Activated naive CD8-positive, alpha-beta T cell treated with anti-CD3 and anti-CD28 coated beads, Interleukin-2, amount 50 U/mL, for 24 hours (primary cell): ENCODE data around the gene CRB2.
A peak's percentile ranks its signal among the peaks of the same experiment; 100 is the strongest.

Experiments
- ATAC-seq: fragments of 150-1000 bp; cut with Tn5 transposase; one replicate; pipeline ENCODE4 v1.10.0; 2021
- DNase-seq: peaks from one replicate; pipeline ENCODE4 v3.0.0; 2021
- H3K27ac Mint-ChIP-seq: one replicate; pipeline ENCODE4 v1.8.0; 2021; ENCODE audit warnings: mild to moderate bottlenecking, mixed read lengths
- H3K27me3 Mint-ChIP-seq: one replicate; pipeline ENCODE4 v1.8.0; 2021; ENCODE audit warnings: mixed read lengths
- H3K36me3 Mint-ChIP-seq: one replicate; pipeline ENCODE4 v1.8.0; 2021; ENCODE audit warnings: low read depth, mixed read lengths
- H3K4me1 Mint-ChIP-seq: one replicate; pipeline ENCODE4 v1.8.0; 2021; ENCODE audit warnings: mixed read lengths
- H3K4me3 Mint-ChIP-seq: one replicate; pipeline ENCODE4 v1.8.0; 2021; ENCODE audit warnings: mild to moderate bottlenecking, moderate library complexity, mixed read lengths
- H3K9me3 Mint-ChIP-seq: one replicate; pipeline ENCODE4 v1.8.0; 2021; ENCODE audit warnings: mixed read lengths

Gene CRB2

GRCh38 chr9:123401879-123402513, 46.0 kb downstream of the CRB2 start:
- no peak overlapping the region for H3K4me3 Mint-ChIP-seq
- H3K27ac Mint-ChIP-seq: no peak overlapping the region
- H3K36me3 Mint-ChIP-seq: peaks cover 2% of the 10 kb centered on the region
- peaks cover 3% of the 10 kb centered on the region for H3K4me1 Mint-ChIP-seq
- H3K27me3 Mint-ChIP-seq: no peaks in the 10 kb centered on the region
- H3K9me3 Mint-ChIP-seq: no peaks in the 10 kb centered on the region
- DNase-seq (peak; percentile 29), ATAC-seq (peak; percentile 57)

- Mint-ChIP-seq H3K4me1 (peaks cover 3% of the 10 kb centered on the region), H3K27ac (no peak overlapping the region), H3K27me3 (no peaks in the 10 kb centered on the region), H3K4me3 (no peak overlapping the region), H3K9me3 (no peaks in the 10 kb centered on the region), H3K36me3 (peaks cover 2% of the 10 kb centered on the region)
- ATAC-seq: no peak
- DNase-seq: no peak
Measured at GRCh38 chr9:123402981-123403509, 47.0 kb downstream of the CRB2 start.

GRCh38 chr9:123406016-123406415, 50.0 kb downstream of the CRB2 start:
- ATAC-seq: no peak
- Mint-ChIP-seq H3K36me3 (no peaks in the 10 kb centered on the region), H3K27me3 (no peaks in the 10 kb centered on the region), H3K27ac (no peak overlapping the region), H3K9me3 (no peaks in the 10 kb centered on the region), H3K4me1 (peaks cover 3% of the 10 kb centered on the region), H3K4me3 (no peak overlapping the region)
- DNase-seq: no peak

GRCh38 chr9:123406691-123407216, 50.8 kb downstream of the CRB2 start:
- no peak for ATAC-seq
- no peaks in the 10 kb centered on the region for H3K27me3 Mint-ChIP-seq

GRCh38 chr9:123407217-123407851, 51.3 kb downstream of the CRB2 start:
- no peak overlapping the region for H3K4me3 Mint-ChIP-seq
- H3K36me3 Mint-ChIP-seq: no peaks in the 10 kb centered on the region
- ATAC-seq (no peak), DNase-seq (no peak)
- no peaks in the 10 kb centered on the region for H3K27me3 Mint-ChIP-seq
- H3K4me1 Mint-ChIP-seq: peaks cover 3% of the 10 kb centered on the region
- H3K27ac Mint-ChIP-seq: no peak overlapping the region
- H3K9me3 Mint-ChIP-seq: no peaks in the 10 kb centered on the region

More at GRCh38 chr9:123406691-123407216, 50.8 kb downstream of the CRB2 start:
- Mint-ChIP-seq H3K9me3 (no peaks in the 10 kb centered on the region), H3K4me1 (peaks cover 3% of the 10 kb centered on the region), H3K4me3 (no peak overlapping the region), H3K27ac (no peak overlapping the region), H3K36me3 (no peaks in the 10 kb centered on the region)
- DNase-seq: no peak

DNA sequence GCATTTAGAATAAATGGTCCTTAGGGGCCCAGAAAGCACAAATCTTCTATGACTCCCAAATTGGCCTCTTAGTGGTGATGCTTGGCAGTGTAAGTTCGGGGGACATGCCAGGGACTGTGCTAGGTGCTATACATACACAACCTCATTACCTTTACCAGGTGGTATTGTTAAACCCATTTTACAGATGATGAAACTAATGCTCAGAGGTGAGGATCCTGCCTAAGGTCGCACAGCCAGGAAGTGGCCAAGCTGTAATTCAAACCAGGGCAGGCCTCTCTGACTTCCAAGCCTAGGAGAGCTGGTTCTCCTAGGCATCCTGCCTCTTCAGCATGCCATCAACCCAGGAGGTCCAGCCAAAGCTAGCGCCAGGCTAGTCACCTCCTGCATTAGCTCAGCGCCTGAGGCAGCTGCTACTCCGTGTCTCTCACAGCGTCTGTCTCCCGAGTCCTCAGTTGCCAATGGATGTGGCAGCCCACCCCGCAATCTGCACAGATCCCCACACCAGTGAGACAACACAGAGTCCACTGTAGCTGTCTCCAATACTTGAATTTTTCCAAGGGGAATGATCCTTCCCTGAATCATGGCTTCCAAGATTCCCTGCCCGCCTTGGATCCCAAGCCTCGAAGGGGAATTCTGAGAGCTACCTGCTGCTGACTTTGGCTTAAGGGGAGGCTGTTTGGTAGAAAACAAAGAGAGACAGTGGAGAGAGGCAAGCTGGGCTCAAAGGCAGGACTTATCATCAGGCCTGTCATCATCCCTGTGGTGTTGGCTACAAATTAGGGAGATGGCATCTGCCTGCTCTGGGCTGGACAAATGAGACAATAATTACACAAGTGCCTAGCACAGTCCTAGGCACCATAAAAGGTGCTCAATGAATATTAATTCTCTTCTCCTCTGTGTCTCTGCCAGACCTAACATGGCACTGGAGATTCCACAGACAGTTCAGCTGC, 52.6 kb downstream of the CRB2 start:
- Mint-ChIP-seq H3K4me3 (no peak overlapping the region), H3K9me3 (no peaks in the 10 kb centered on the region), H3K36me3 (no peaks in the 10 kb centered on the region), H3K4me1 (peaks cover 3% of the 10 kb centered on the region), H3K27me3 (no peaks in the 10 kb centered on the region), H3K27ac (no peak overlapping the region)
- DNase-seq: no peak
- no peak for ATAC-seq

DNA sequence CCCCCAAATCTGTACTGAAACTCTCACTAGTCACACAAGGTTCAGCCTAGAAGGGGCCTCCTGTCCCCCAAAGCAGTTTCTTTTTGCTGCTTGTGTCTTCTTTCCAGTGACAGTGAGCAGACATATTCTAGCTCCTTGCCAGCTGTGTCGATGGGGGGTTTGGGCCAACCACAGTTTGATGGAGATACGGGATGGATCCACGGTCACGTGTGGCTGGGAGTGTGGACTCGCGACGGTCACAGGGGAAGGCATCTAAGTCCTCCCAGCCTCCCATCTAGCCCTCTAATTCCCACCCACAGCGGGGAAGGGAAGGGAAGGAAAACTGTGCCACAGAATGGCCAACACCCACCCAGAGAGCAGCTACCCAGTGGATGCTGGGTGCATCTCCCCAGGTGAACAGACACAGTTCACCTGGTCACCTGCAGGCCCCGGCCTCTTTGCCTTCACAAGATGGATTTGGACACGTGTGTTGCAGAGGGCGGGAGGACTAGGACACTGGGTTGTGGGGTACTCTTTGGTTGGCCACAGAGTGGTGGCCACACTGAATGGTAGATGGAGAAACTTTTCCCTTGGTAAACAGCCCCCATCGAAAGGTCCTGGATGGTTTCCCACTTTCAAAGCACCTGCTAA, 54.4 kb downstream of the CRB2 start:
- Mint-ChIP-seq H3K4me1 (peaks cover 3% of the 10 kb centered on the region), H3K4me3 (no peak overlapping the region), H3K27ac (no peak overlapping the region), H3K36me3 (no peaks in the 10 kb centered on the region), H3K27me3 (no peaks in the 10 kb centered on the region), H3K9me3 (no peaks in the 10 kb centered on the region)
- DNase-seq: no peak
- no peak for ATAC-seq

- peaks cover 3% of the 10 kb centered on the region for H3K4me1 Mint-ChIP-seq
- H3K27ac Mint-ChIP-seq: no peak overlapping the region
- no peaks in the 10 kb centered on the region for H3K36me3 Mint-ChIP-seq
Measured at GRCh38 chr9:123411191-123411590, 55.2 kb downstream of the CRB2 start.

DNA sequence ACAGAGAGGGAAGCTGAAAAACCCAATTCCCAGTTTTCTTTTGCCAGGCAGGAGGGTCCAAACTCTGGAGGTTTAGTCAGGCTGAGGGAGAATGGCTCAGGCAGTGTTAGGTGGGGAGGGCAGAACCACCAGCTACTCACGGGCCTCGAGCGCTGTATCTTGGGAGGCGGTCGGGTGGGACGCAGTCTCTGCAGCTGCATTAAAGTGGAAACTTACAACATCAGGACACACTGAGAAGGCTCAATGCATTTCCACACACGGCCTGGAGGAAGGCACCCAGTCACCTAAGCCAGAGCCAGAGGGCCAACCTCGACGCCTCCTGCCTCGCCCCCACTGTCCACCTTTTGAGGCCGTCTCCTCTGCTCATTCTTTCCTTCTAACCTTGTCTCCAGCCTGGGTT, 55.6 kb downstream of the CRB2 start:
- H3K9me3 Mint-ChIP-seq: no peaks in the 10 kb centered on the region
- H3K36me3 Mint-ChIP-seq: no peaks in the 10 kb centered on the region

More at GRCh38 chr9:123411191-123411590, 55.2 kb downstream of the CRB2 start:
- H3K9me3 Mint-ChIP-seq: no peaks in the 10 kb centered on the region
- DNase-seq: no peak
- no peak for ATAC-seq
- H3K4me3 Mint-ChIP-seq: no peak overlapping the region
- no peaks in the 10 kb centered on the region for H3K27me3 Mint-ChIP-seq

GRCh38 chr9:123412171-123412820, 56.3 kb downstream of the CRB2 start:
- ATAC-seq (no peak), DNase-seq (no peak)
- no peaks in the 10 kb centered on the region for H3K36me3 Mint-ChIP-seq
- H3K27me3 Mint-ChIP-seq: no peaks in the 10 kb centered on the region
- no peaks in the 10 kb centered on the region for H3K4me1 Mint-ChIP-seq
- no peak overlapping the region for H3K4me3 Mint-ChIP-seq
- no peak overlapping the region for H3K27ac Mint-ChIP-seq
- no peaks in the 10 kb centered on the region for H3K9me3 Mint-ChIP-seq

More for the DNA sequence above, 55.6 kb downstream of the CRB2 start:
- no peaks in the 10 kb centered on the region for H3K27me3 Mint-ChIP-seq
- DNase-seq (no peak), ATAC-seq (no peak)
- H3K4me1 Mint-ChIP-seq: no peaks in the 10 kb centered on the region
- H3K27ac Mint-ChIP-seq: no peak overlapping the region
- no peak overlapping the region for H3K4me3 Mint-ChIP-seq

DNA sequence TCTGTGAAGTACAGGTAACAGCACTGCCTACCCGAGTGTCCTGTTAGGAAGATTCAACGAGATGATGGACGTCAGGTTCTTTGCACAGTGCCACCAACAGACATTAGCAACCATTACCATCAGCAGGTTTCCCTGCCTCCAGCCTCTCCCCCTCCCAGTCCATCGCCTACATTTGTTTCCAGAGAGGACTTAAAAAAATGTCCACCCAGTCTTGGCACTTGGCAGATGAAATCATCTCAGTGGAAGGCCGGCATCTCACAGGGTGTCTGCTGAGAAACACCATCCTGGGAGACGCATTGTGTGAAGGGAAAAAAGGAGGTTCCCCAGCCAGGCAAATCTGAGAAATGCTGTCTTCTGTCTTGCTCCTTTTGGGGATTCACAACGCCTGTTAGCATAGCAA, 58.2 kb downstream of the CRB2 start:
- DNase-seq: no peak
- Mint-ChIP-seq H3K4me3 (no peak overlapping the region), H3K36me3 (no peaks in the 10 kb centered on the region), H3K4me1 (no peaks in the 10 kb centered on the region), H3K27ac (no peak overlapping the region), H3K27me3 (no peaks in the 10 kb centered on the region), H3K9me3 (no peaks in the 10 kb centered on the region)
- no peak for ATAC-seq

- H3K36me3 Mint-ChIP-seq: no peaks in the 10 kb centered on the region
Measured at GRCh38 chr9:123414936-123415930, 59.2 kb downstream of the CRB2 start.

GRCh38 chr9:123416176-123416575, 60.2 kb downstream of the CRB2 start:
- no peak overlapping the region for H3K4me3 Mint-ChIP-seq
- DNase-seq (no peak), ATAC-seq (no peak)
- no peaks in the 10 kb centered on the region for H3K9me3 Mint-ChIP-seq
- no peaks in the 10 kb centered on the region for H3K4me1 Mint-ChIP-seq
- no peaks in the 10 kb centered on the region for H3K36me3 Mint-ChIP-seq
- H3K27ac Mint-ChIP-seq: no peak overlapping the region
- H3K27me3 Mint-ChIP-seq: no peaks in the 10 kb centered on the region

More at GRCh38 chr9:123414936-123415930, 59.2 kb downstream of the CRB2 start:
- H3K4me3 Mint-ChIP-seq: no peak overlapping the region
- no peaks in the 10 kb centered on the region for H3K4me1 Mint-ChIP-seq
- ATAC-seq: no peak
- no peaks in the 10 kb centered on the region for H3K9me3 Mint-ChIP-seq
- H3K27ac Mint-ChIP-seq: no peak overlapping the region
- H3K27me3 Mint-ChIP-seq: no peaks in the 10 kb centered on the region
- no peak for DNase-seq
